Testis (tissue), 5 donors: Measurements from ENCODE around the gene TMEM174. TPM values are rescaled to one million over a fixed set of nuclear protein-coding genes. Genes with fewer than 3 reads are reported as not detected.
A peak's percentile ranks its signal among the peaks of the same experiment; 100 is the strongest.

Experiments
- DNase-seq: peaks from one replicate; pipeline ENCODE4 v3.0.0-alpha.2; 2019
- H3K27ac ChIP-seq, 2 donors: fragments of 200-600 bp; sonication (generic); one replicate each; pipeline ENCODE4 v1.5.1; 2019
- H3K27me3 ChIP-seq: fragments of 200-600 bp; sonication (generic); one replicate; pipeline ENCODE4 v1.5.1; 2019
- H3K36me3 ChIP-seq: fragments of 200-600 bp; sonication (generic); one replicate; pipeline ENCODE4 v1.5.1; 2017; ENCODE audit warnings: low read depth; ENCODE audit errors: missing control alignments
- H3K4me1 ChIP-seq: fragments of 200-600 bp; sonication (generic); one replicate; pipeline ENCODE4 v1.5.1; 2019
- H3K4me3 ChIP-seq, 2 donors: fragments of 200-600 bp; sonication (generic); one replicate each; pipeline ENCODE4 v1.5.1; 2017 to 2019
- H3K9me3 ChIP-seq: fragments of 200-600 bp; sonication (generic); one replicate; pipeline ENCODE4 v1.5.1; 2017
- POLR2A ChIP-seq: fragments of 450-650 bp; IDR thresholded peaks from one replicate; pipeline ENCODE4 v1.6.1; 2017; ENCODE audit warnings: antibody characterized with exemption, mild to moderate bottlenecking, moderate library complexity
- WGBS, 2 donors: methylation state at CpG; one replicate each; pipeline ENCODE4 v1.1.5; 2018; 5-methylcytosine and 5-hydroxymethylcytosine counted together
- intact Hi-C: fragments of 100-400 bp; cut with DNase I; formaldehyde crosslinking; loops from one replicate; pipeline ENCODE4 v1.15.1; 2023; ENCODE audit warnings: low total_unique reads
- long read RNA-seq, 2 donors: transcript quantifications; one replicate each; lab custom pipeline, GENCODE V29; 2026
- polyA plus RNA-seq: library from polyadenylated mRNA; stranded (reverse); fragments of 350-450 nt; fragmentation: Illumina TruSeq; extraction: RNeasy Lipid Tissue Mini Kit (QIAGEN cat#74804); gene quantifications from one replicate; pipeline ENCODE4 v1.2.3, GENCODE V29; 2014; ENCODE audit warnings: low read depth, low replicate concordance; ENCODE audit not compliant: insufficient read depth
- total RNA-seq, 2 donors: library from RNA; depleted of rRNA; stranded (reverse); fragments of >200 nt; gene quantifications; one replicate each; pipeline ENCODE4 v1.2.3, GENCODE V29; 2016
- TF ChIP-seq, protein P1 (sequence below), 3 experiments: fragments of 450-650 bp in 2 of 3; fragments of 200-600 bp in 1 of 3; sonication (generic) in 1 of 3; IDR thresholded peaks; one replicate each; pipeline ENCODE4 v1.5.1; 2016 to 2019; ENCODE audit warnings: antibody characterized with exemption in 3 of 3, mild to moderate bottlenecking in 2 of 3, moderate library complexity in 1 of 3

Gene TMEM174, protein sequence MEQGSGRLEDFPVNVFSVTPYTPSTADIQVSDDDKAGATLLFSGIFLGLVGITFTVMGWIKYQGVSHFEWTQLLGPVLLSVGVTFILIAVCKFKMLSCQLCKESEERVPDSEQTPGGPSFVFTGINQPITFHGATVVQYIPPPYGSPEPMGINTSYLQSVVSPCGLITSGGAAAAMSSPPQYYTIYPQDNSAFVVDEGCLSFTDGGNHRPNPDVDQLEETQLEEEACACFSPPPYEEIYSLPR
- total RNA-seq (not detected), polyA plus RNA-seq (not detected)
- long read RNA-seq, donor 1, partial matches to known transcripts: 0 of 1 reads
- long read RNA-seq, donor 1, other reads (novel, unspliced or antisense): 0 of 1 reads
- long read RNA-seq, donor 2: 0 reads

DNA sequence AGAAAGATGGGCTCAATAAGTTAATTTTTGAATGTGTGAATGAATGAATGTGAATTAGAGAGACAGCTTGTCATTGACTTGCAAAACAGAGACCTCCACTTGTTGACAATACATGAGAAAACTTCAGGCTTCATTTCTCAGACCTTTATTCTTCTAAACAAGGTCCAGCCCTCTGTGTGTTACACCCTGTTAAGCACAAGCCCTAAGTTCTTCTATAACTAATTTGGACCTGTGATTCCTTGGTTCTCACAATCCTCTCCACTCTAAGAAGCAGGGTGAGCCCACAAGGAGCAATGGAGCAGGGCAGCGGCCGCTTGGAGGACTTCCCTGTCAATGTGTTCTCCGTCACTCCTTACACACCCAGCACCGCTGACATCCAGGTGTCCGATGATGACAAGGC, at the start of gene TMEM174:
TMEM174 (plus strand) TSS at position 243 of the 400 bp plus-strand sequence; CDS start at position 294, 51 bp downstream.
- H3K4me1 ChIP-seq: no peaks in the 10 kb centered on the region
- intact Hi-C loops: no loop called here
- no peaks in the 10 kb centered on the region for H3K9me3 ChIP-seq
- H3K4me3 ChIP-seq: no peak within 1 kb of the TSS
- DNase-seq: no peak
- H3K27me3 ChIP-seq: no peaks in the 10 kb centered on the region
- H3K36me3 ChIP-seq: no peaks in the 10 kb centered on the region
- H3K27ac ChIP-seq: no peak within 1 kb of the TSS
- TF ChIP-seq, protein P1, sequence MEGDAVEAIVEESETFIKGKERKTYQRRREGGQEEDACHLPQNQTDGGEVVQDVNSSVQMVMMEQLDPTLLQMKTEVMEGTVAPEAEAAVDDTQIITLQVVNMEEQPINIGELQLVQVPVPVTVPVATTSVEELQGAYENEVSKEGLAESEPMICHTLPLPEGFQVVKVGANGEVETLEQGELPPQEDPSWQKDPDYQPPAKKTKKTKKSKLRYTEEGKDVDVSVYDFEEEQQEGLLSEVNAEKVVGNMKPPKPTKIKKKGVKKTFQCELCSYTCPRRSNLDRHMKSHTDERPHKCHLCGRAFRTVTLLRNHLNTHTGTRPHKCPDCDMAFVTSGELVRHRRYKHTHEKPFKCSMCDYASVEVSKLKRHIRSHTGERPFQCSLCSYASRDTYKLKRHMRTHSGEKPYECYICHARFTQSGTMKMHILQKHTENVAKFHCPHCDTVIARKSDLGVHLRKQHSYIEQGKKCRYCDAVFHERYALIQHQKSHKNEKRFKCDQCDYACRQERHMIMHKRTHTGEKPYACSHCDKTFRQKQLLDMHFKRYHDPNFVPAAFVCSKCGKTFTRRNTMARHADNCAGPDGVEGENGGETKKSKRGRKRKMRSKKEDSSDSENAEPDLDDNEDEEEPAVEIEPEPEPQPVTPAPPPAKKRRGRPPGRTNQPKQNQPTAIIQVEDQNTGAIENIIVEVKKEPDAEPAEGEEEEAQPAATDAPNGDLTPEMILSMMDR (IDR thresholded peaks at IDR 0.05): no peak
- TF ChIP-seq POLR2A: no peak
- WGBS, 2 donors: 94 to 95% methylated on average over 5 of the region's 5 CpGs

DNA sequence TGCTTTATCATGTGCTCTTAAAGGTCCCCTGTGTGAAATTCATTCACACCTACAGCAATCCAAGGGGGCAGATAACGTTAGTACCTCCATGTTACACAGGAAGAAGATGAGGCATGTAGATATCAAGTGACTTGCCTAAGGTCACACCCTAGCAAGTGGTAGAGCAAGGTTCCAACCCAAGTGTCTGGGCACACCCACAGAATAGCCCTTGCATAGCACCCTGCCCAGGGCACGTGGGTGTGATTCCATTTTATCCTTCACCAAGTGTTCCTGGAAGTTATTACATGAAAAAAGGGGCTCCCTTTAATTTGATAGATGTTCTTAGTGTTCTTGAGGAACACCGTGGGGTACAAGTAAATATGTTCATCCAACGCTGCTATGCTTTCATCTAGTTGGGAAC, 47.7 kb upstream of the TMEM174 start:
- 83 to 91% methylated on average over 4 of the region's 4 CpGs for WGBS, 2 donors
- H3K4me1 ChIP-seq: no peaks in the 10 kb centered on the region
- no peaks in the 10 kb centered on the region for H3K27me3 ChIP-seq
- H3K27ac ChIP-seq: no peak overlapping the region
- no peak for TF ChIP-seq POLR2A
- TF ChIP-seq, protein P1 (IDR thresholded peaks at IDR 0.05): no peak
- H3K4me3 ChIP-seq: no peak overlapping the region
- no peak for DNase-seq
- no peaks in the 10 kb centered on the region for H3K9me3 ChIP-seq
- intact Hi-C loops: no loop called here
- no peaks in the 10 kb centered on the region for H3K36me3 ChIP-seq

DNA sequence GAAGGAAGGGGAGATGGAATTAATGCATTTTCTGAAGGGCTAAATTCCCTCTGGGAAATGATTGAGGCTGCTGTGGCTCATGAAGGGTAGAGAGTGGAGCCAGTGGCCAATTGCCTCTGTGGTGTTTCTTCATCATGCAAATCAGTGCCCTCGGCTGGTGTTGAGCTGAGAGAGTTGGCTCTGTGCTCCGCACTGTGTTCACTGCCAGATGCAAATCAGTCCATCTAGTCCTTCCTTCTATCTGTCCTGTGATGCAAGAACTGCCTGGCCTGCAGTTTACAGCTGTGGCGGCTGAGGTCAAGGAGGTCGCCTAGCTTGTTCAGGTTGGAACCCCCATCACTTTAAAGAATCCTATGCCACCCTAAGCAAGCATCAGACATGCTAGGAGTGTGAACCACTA, 46.6 kb upstream of the TMEM174 start:
- Histone ChIP-seq H3K27ac (no peak overlapping the region), H3K27me3 (no peaks in the 10 kb centered on the region), H3K4me3 (no peak overlapping the region), H3K36me3 (no peaks in the 10 kb centered on the region), H3K9me3 (no peaks in the 10 kb centered on the region), H3K4me1 (no peaks in the 10 kb centered on the region)
- intact Hi-C loops: no loop called here
- no peak for DNase-seq
- no peak for TF ChIP-seq POLR2A
- TF ChIP-seq, protein P1 (IDR thresholded peaks at IDR 0.05): no peak
- 81 to 92% methylated on average over 4 of the region's 4 CpGs for whole genome bisulfite sequencing, 2 donors

DNA sequence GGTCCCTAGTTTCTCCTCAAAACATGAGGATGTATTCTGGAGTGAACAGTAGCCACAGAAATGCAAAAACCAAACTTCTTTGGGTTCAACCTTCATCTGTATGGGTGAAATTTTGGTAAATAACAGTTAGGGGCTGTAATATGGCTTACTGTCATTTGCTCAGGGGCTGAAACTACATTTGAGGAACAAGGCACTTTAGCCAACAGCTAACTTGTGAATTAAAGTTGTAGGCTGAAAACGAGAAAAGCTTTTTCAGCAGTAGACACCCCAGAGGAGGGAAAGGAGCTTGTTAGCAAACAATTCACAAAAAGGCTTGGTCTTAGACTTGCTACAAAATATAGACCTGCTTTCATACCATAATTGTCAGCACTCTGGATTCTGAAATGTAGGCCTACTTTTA, 46.0 kb upstream of the TMEM174 start:
- H3K4me3 ChIP-seq: no peak overlapping the region
- intact Hi-C loops: no loop called here
- H3K27me3 ChIP-seq: no peaks in the 10 kb centered on the region
- H3K9me3 ChIP-seq: no peaks in the 10 kb centered on the region
- H3K4me1 ChIP-seq: no peaks in the 10 kb centered on the region
- WGBS, 2 donors: 75 to 76% methylated on average over 1 of the region's 1 CpG
- H3K36me3 ChIP-seq: no peaks in the 10 kb centered on the region
- H3K27ac ChIP-seq: no peak overlapping the region
- TF ChIP-seq POLR2A: no peak
- TF ChIP-seq, protein P1 (IDR thresholded peaks at IDR 0.05): no peak
- DNase-seq: no peak

DNA sequence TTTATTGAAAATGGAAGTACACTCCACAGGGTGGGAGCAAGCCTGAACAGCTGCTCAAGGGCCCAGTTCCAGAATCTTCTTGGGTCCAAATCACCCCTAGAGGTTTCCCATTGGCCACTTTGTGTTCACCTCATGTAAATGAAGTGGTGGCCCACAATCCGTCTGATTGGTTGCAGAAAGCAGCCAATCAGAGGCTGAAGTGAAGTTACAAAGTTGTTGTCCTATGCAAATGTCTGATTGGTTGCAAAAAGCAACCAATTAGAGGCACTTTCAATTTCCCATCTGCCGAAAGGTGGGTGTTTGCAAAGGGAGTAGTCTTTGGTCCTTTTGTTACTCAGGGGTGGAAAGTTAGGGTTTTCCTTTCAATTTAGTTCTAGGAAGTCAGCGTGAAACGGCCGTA, 43.9 kb upstream of the TMEM174 start:
- H3K4me3 ChIP-seq: no peak overlapping the region
- H3K36me3 ChIP-seq: no peaks in the 10 kb centered on the region
- TF ChIP-seq, protein P1 (IDR thresholded peaks at IDR 0.05): no peak
- TF ChIP-seq POLR2A: no peak
- intact Hi-C loops: no loop called here
- 54 to 68% methylated on average over 5 of the region's 5 CpGs for WGBS, 2 donors
- H3K27ac ChIP-seq: no peak overlapping the region
- H3K27me3 ChIP-seq: no peaks in the 10 kb centered on the region
- no peaks in the 10 kb centered on the region for H3K4me1 ChIP-seq
- DNase-seq: peak; percentile 45
- H3K9me3 ChIP-seq: no peaks in the 10 kb centered on the region
